ENCODE results near the gene CAMSAP1. TPM values are rescaled to one million over a fixed set of nuclear protein-coding genes. Genes with fewer than 3 reads are reported as not detected.

CAMSAP1 gene
- total RNA-seq, 1 donor from 2014 or later = 62.4 TPM

DNA sequence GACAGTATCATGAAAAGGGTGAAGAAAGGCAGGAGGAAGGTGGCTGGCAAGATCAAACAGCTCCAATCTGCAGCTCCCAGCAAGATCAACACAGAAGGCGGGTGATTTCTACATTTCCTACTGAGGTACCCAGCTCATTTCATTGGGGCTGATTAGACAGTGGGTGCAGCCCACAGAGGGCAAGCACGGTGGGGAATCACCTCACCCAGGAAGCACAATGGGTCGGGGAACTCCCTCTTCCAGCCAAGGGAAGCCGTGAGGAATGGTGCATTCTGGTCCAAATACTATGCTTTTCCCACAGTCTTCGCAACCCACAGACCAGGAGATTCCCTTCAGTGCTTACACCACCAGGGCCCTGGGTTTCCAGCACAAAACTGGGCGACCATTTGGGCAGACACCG lies 66.8 kb downstream of the CAMSAP1 start:
- Mint-ChIP-seq H3K27ac (no peak overlapping the region), H3K27me3 (ENCODE audit: low read depth) (no peaks in the 10 kb centered on the region), H3K4me3 (no peak overlapping the region), H3K4me1 (no peaks in the 10 kb centered on the region), H3K36me3 (peaks cover 29% of the 10 kb centered on the region), H3K9me3 (peaks cover 21% of the 10 kb centered on the region)
- no peak for DNase-seq (ENCODE audit: low spot score in 2 of 2, unreplicated experiment in 2 of 2)
- TF ChIP-seq, protein P1, sequence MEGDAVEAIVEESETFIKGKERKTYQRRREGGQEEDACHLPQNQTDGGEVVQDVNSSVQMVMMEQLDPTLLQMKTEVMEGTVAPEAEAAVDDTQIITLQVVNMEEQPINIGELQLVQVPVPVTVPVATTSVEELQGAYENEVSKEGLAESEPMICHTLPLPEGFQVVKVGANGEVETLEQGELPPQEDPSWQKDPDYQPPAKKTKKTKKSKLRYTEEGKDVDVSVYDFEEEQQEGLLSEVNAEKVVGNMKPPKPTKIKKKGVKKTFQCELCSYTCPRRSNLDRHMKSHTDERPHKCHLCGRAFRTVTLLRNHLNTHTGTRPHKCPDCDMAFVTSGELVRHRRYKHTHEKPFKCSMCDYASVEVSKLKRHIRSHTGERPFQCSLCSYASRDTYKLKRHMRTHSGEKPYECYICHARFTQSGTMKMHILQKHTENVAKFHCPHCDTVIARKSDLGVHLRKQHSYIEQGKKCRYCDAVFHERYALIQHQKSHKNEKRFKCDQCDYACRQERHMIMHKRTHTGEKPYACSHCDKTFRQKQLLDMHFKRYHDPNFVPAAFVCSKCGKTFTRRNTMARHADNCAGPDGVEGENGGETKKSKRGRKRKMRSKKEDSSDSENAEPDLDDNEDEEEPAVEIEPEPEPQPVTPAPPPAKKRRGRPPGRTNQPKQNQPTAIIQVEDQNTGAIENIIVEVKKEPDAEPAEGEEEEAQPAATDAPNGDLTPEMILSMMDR (IDR thresholded peaks at IDR 0.05; ENCODE audit: unreplicated experiment) = no peak

DNA sequence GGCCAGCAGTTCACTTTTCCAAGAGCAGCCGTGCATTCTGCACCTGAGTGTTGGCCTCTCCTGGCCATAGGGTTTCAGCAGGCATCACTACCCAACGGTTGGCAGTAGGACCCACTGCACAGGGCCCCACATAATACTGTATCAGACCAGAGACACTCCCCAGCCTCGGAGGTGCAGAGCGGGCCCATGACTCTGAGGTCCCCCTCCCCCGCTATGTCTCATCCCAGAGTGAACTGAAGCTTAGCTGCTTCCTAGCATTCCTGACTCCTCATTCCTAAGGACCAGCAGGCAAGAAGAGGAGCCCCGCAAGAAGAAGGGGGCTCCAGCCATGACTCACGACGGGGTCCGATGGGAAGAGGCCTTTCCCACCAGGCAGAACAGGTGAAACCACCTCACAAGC lies 67.2 kb downstream of the CAMSAP1 start:
- no peaks in the 10 kb centered on the region for H3K27me3 Mint-ChIP-seq (ENCODE audit: low read depth)
- peaks cover 17% of the 10 kb centered on the region for H3K9me3 Mint-ChIP-seq
- DNase-seq (ENCODE audit: low spot score in 2 of 2, unreplicated experiment in 2 of 2) = no peak
- TF ChIP-seq, protein P1 (IDR thresholded peaks at IDR 0.05; ENCODE audit: unreplicated experiment) = no peak
- peaks cover 25% of the 10 kb centered on the region for H3K36me3 Mint-ChIP-seq
- H3K4me1 Mint-ChIP-seq = no peaks in the 10 kb centered on the region
- no peak overlapping the region for H3K4me3 Mint-ChIP-seq
- no peak overlapping the region for H3K27ac Mint-ChIP-seq

DNA sequence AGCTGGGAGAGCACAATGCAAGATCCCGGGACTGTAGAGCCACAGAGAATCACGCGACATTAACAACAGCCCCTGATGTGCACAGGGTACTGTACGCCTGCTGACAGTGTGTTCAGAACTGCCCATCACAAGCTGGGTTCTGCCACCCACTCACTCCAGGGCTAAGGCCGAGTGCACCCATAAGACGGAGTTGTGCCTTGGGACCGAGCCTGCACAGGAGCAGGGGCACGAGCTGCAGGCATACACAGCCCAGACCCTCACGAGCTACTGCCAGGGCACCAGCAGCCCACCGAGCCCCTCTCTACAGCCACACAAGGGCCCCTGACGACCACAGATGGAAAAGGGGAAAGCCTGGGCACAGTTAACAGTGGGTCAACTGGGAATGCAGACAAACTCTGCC lies 67.8 kb downstream of the CAMSAP1 start:
- Mint-ChIP-seq H3K4me1 (no peaks in the 10 kb centered on the region), H3K27ac (no peak overlapping the region), H3K9me3 (peaks cover 11% of the 10 kb centered on the region), H3K4me3 (no peak overlapping the region), H3K36me3 (peaks cover 19% of the 10 kb centered on the region), H3K27me3 (ENCODE audit: low read depth) (no peaks in the 10 kb centered on the region)
- DNase-seq (ENCODE audit: low spot score in 2 of 2, unreplicated experiment in 2 of 2) = no peak
- TF ChIP-seq, protein P1 (IDR thresholded peaks at IDR 0.05; ENCODE audit: unreplicated experiment) = no peak

DNA sequence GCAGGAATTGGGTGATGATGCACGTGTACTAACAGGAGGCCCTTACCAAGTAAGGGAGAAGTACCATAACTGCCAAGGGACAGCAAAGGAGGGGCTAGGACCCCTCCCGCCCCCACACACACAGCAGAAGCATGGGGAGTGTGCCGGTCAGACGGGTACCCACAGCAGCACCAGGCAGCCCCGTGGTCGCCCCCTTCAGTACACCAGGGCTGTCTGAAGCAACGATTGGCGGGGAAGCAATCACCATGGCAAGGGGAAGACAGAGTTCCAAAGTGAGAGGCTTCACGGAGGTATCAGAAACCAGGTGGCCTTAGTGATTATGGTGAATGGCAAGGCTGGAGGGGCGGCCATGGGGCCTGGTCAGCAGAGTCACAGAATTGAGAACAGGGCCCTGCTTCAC lies 72.2 kb downstream of the CAMSAP1 start:
- H3K27ac Mint-ChIP-seq = no peak overlapping the region
- peaks cover 4% of the 10 kb centered on the region for H3K9me3 Mint-ChIP-seq
- H3K4me1 Mint-ChIP-seq = peaks cover 3% of the 10 kb centered on the region
- no peak for DNase-seq (ENCODE audit: low spot score in 2 of 2, unreplicated experiment in 2 of 2)
- TF ChIP-seq, protein P1 (IDR thresholded peaks at IDR 0.05; ENCODE audit: unreplicated experiment) = no peak
- no peak overlapping the region for H3K4me3 Mint-ChIP-seq
- no peaks in the 10 kb centered on the region for H3K27me3 Mint-ChIP-seq (ENCODE audit: low read depth)
- peaks cover 18% of the 10 kb centered on the region for H3K36me3 Mint-ChIP-seq

DNA sequence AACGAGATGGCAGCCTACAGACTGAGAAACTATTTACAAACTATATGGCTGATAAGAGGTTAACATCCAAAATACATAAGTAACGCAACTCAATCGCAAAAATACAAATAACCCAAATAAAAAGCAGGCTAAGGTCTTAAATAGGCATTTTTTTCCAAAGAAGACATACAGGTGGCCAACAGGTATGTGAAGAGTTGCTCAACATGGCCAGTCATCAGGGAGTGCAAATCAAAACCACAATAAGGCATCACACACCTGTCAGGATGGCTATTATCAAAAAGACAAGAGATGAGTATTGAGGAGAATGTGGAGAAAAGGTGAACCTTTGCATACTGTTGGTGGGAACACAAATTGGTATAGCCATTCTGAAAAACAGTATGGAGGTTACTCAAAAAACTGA lies 73.5 kb downstream of the CAMSAP1 start:
- H3K27ac Mint-ChIP-seq = no peak overlapping the region
- H3K36me3 Mint-ChIP-seq = peaks cover 27% of the 10 kb centered on the region
- H3K27me3 Mint-ChIP-seq (ENCODE audit: low read depth) = no peaks in the 10 kb centered on the region
- no peak overlapping the region for H3K4me3 Mint-ChIP-seq
- peaks cover 3% of the 10 kb centered on the region for H3K4me1 Mint-ChIP-seq
- peaks cover 8% of the 10 kb centered on the region for H3K9me3 Mint-ChIP-seq
- DNase-seq (ENCODE audit: low spot score in 2 of 2, unreplicated experiment in 2 of 2) = no peak
- TF ChIP-seq, protein P1 (IDR thresholded peaks at IDR 0.05; ENCODE audit: unreplicated experiment) = no peak

DNA sequence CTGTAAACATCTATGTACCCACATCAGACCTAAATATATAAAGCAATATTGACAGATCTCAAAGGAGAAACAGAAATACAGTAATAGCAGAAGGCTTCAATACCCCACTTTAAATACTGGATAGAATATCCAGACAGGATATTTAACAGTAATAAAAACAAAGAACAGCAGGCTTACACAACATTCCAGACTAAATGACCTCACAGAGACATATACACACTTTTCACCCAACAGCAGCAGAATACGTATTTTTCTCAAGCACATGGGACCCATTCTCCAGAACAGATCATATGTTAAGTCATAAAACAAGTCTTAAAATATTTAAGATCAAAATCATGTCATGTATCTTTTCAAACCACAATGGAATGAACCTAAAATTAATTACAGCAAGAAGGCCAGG lies 76.8 kb downstream of the CAMSAP1 start:
- no peak for DNase-seq (ENCODE audit: low spot score in 2 of 2, unreplicated experiment in 2 of 2)
- Mint-ChIP-seq H3K36me3 (peaks cover 45% of the 10 kb centered on the region), H3K27me3 (ENCODE audit: low read depth) (no peaks in the 10 kb centered on the region), H3K9me3 (peaks cover 16% of the 10 kb centered on the region), H3K4me1 (peaks cover 3% of the 10 kb centered on the region), H3K4me3 (no peak overlapping the region), H3K27ac (no peak overlapping the region)
- TF ChIP-seq, protein P1 (IDR thresholded peaks at IDR 0.05; ENCODE audit: unreplicated experiment) = no peak
